A673 (cell line): ENCODE results near the gene KLF7. TPM values are rescaled to one million over a fixed set of nuclear protein-coding genes. Genes with fewer than 3 reads are reported as not detected.

ENCODE experiments used
- BruUV-seq: library from RNA; stranded (reverse); fragments of 400-500 nt; replicated peaks from 2 replicates; lab custom pipeline; 2021; lab: Mats Ljungman, UMichigan
- CTCF ChIA-PET: fragments of 300-600 bp; sonication (Branson Sonifier 250); formaldehyde crosslinking; loops from one replicate; lab custom pipeline; 2022; ENCODE audit warnings: antibody characterized with exemption; lab: Charles Lee
- POLR2A ChIA-PET: fragments of 300-600 bp; sonication (Branson Sonifier 250); formaldehyde crosslinking; loops from one replicate; lab custom pipeline; 2022; ENCODE audit warnings: antibody characterized with exemption; ENCODE audit not compliant: low non-redundant PET; lab: Charles Lee
- DNase-seq: peaks from one replicate; pipeline ENCODE4 v3.0.0-alpha.2; 2015; ENCODE audit warnings: low spot score
- H3K27ac ChIP-seq: fragments of 200-600 bp; sonication (generic); 2 replicates; pipeline ENCODE4 v1.5.1; 2016; ENCODE audit warnings: mixed run types, low read depth, mild to moderate bottlenecking, mixed read lengths, antibody characterized with exemption, low read length; ENCODE audit not compliant: poor library complexity, severe bottlenecking
- H3K27me3 ChIP-seq: fragments of 200-600 bp; sonication (generic); replicated peaks from 2 replicates; pipeline ENCODE4 v1.6.1; 2017; ENCODE audit warnings: mixed run types, low read depth, mild to moderate bottlenecking, mixed read lengths, antibody characterized with exemption, low read length; ENCODE audit not compliant: insufficient read depth, poor library complexity
- H3K36me3 ChIP-seq: fragments of 200-600 bp; sonication (generic); 2 replicates; pipeline ENCODE4 v1.6.1; 2016; ENCODE audit warnings: mixed run types, mild to moderate bottlenecking, mixed read lengths, antibody characterized with exemption, low read length; ENCODE audit not compliant: insufficient read depth, poor library complexity, severe bottlenecking
- H3K4me1 ChIP-seq: fragments of 200-600 bp; sonication (generic); 2 replicates; pipeline ENCODE4 v1.6.1; 2017; ENCODE audit warnings: mixed run types, mild to moderate bottlenecking, mixed read lengths, antibody characterized with exemption, low read length; ENCODE audit not compliant: insufficient read depth, poor library complexity, severe bottlenecking
- H3K4me3 ChIP-seq: fragments of 200-600 bp; sonication (generic); 2 replicates; pipeline ENCODE4 v1.5.1; 2016; ENCODE audit warnings: low read depth, mixed run types, mild to moderate bottlenecking, mixed read lengths, low read length; ENCODE audit not compliant: poor library complexity, severe bottlenecking
- H3K9me3 ChIP-seq: fragments of 200-600 bp; sonication (generic); 2 replicates; pipeline ENCODE4 v1.6.1; 2016; ENCODE audit warnings: mixed run types, low read depth, mild to moderate bottlenecking, mixed read lengths, antibody characterized with exemption, low read length; ENCODE audit not compliant: poor library complexity, severe bottlenecking
- CTCF ChIP-seq: fragments of 300-800, 200-600 bp; sonication (generic); conservative IDR thresholded peaks from 2 replicates; pipeline ENCODE4 v1.5.1; 2017; ENCODE audit warnings: low read depth, mild to moderate bottlenecking, antibody characterized with exemption, low read length, moderate library complexity, mixed read lengths
- EZH2 ChIP-seq: fragments of 200-600 bp; sonication (generic); IDR thresholded peaks from 2 replicates; pipeline ENCODE4 v1.6.1; 2017; ENCODE audit warnings: borderline replicate concordance, low read depth, mild to moderate bottlenecking, mixed read lengths, antibody characterized with exemption, low read length; ENCODE audit not compliant: poor library complexity, severe bottlenecking
- intact Hi-C: fragments of 100-400 bp; cut with micrococcal nuclease; formaldehyde crosslinking; loops from one replicate; pipeline ENCODE4 v1.10.0; 2022; ENCODE audit not compliant: unreplicated experiment
- total RNA-seq: library from RNA; stranded (reverse); gene quantifications from 2 replicates; pipeline ENCODE4 v1.2.3, GENCODE V29; 2021

Gene KLF7
- total RNA-seq, 1 experiment from 2014 or later, result 16.4 TPM

- no peak overlapping the region for H3K27ac ChIP-seq
- H3K9me3 ChIP-seq, result no peaks in the 10 kb centered on the region
- CTCF ChIA-PET, result no interaction called here
- no peaks in the 10 kb centered on the region for H3K36me3 ChIP-seq
- H3K4me1 ChIP-seq, result no peaks in the 10 kb centered on the region
- no peak for TF ChIP-seq EZH2
- no peak for TF ChIP-seq CTCF
- no peaks in the 10 kb centered on the region for H3K27me3 ChIP-seq
- no TSS peak for BruUV-seq
- intact Hi-C loops, result no loop called here
- H3K4me3 ChIP-seq, result no peak overlapping the region
- DNase-seq, result no peak
- POLR2A ChIA-PET, result interaction anchor here (0.6 kb wide), 1 partner anchor 346 kb away, joined by 6 read pairs; no protein-coding TSS in a partner anchor
Measured at GRCh38 chr2:207101984-207102383, 63.8 kb downstream of the KLF7 start.

DNA sequence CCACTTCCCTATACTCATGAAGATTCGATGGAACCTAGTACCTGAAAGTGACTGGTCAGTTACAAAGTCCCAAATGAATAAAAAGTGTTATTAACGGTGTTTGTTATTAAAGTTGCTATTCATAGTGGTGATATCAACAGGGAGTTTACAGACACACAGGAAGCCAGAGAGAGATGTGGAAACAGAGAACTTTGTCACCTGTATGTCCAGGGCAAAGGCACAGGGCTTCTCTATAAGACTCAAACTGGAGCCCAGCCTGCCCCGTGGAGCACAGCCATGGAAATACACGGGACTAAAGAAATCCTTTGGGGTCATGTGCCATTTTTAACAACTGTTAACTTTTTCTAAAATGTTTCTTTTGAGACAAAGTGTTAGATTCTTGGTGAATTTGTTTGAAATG is 68.5 kb downstream of the KLF7 start:
- no peaks in the 10 kb centered on the region for H3K36me3 ChIP-seq
- intact Hi-C loops, result no loop called here
- no peak for TF ChIP-seq EZH2
- TF ChIP-seq CTCF, result no peak
- no peaks in the 10 kb centered on the region for H3K27me3 ChIP-seq
- no peak overlapping the region for H3K4me3 ChIP-seq
- H3K4me1 ChIP-seq, result no peaks in the 10 kb centered on the region
- no peaks in the 10 kb centered on the region for H3K9me3 ChIP-seq
- no TSS peak for BruUV-seq
- no peak overlapping the region for H3K27ac ChIP-seq
- ChIA-PET CTCF (no interaction called here), POLR2A (no interaction called here)
- no peak for DNase-seq

- H3K9me3 ChIP-seq, result no peaks in the 10 kb centered on the region
- no peak overlapping the region for H3K4me3 ChIP-seq
- intact Hi-C loops, result no loop called here
- ChIA-PET POLR2A (no interaction called here), CTCF (no interaction called here)
- DNase-seq, result no peak
- H3K36me3 ChIP-seq, result no peaks in the 10 kb centered on the region
- H3K4me1 ChIP-seq, result no peaks in the 10 kb centered on the region
- no peak overlapping the region for H3K27ac ChIP-seq
- H3K27me3 ChIP-seq, result no peaks in the 10 kb centered on the region
- TF ChIP-seq CTCF (no peak), EZH2 (no peak)
- BruUV-seq, result no TSS peak
Measured at GRCh38 chr2:207095963-207096362, 69.8 kb downstream of the KLF7 start.
